Effector memory CD4-positive, alpha-beta T cell (primary cell): ENCODE results near the gene SORCS3.

Experiments used
- DNase-seq, 3 donors: peaks; one replicate each; pipeline ENCODE4 v3.0.0-alpha.2; 2020
- H3K27ac ChIP-seq: 2 replicates; pipeline ENCODE4 v1.7.0; 2013; ENCODE audit warnings: mild to moderate bottlenecking, low read length, moderate library complexity; ENCODE audit not compliant: insufficient read depth, poor library complexity, severe bottlenecking
- H3K27me3 ChIP-seq: replicated peaks from 2 replicates; pipeline ENCODE4 v1.7.0; 2013; ENCODE audit warnings: mild to moderate bottlenecking, low read length; ENCODE audit not compliant: insufficient read depth, control insufficient read depth, poor library complexity, severe bottlenecking
- H3K36me3 ChIP-seq: 2 replicates; pipeline ENCODE4 v1.7.0; 2013; ENCODE audit warnings: mild to moderate bottlenecking, low read length, moderate library complexity; ENCODE audit not compliant: control insufficient read depth, insufficient read depth
- H3K4me1 ChIP-seq: 2 replicates; pipeline ENCODE4 v1.7.0; 2013; ENCODE audit warnings: low read length, mild to moderate bottlenecking; ENCODE audit not compliant: control insufficient read depth, insufficient read depth, poor library complexity, severe bottlenecking
- H3K4me3 ChIP-seq: 2 replicates; pipeline ENCODE4 v1.7.0; 2013; ENCODE audit warnings: low read length, low read depth, mild to moderate bottlenecking; ENCODE audit not compliant: insufficient read depth, poor library complexity, severe bottlenecking
- H3K9me3 ChIP-seq: 2 replicates; pipeline ENCODE4 v1.7.0; 2013; ENCODE audit warnings: mild to moderate bottlenecking, low read length, moderate library complexity; ENCODE audit not compliant: control insufficient read depth

SORCS3 gene

GRCh38 chr10:104816501-104816900 is 175.4 kb downstream of the SORCS3 start:
- no peak for DNase-seq
- Histone ChIP-seq H3K4me1 (no peaks in the 10 kb centered on the region), H3K9me3 (no peaks in the 10 kb centered on the region), H3K27ac (no peak overlapping the region), H3K27me3 (no peaks in the 10 kb centered on the region), H3K4me3 (no peak overlapping the region), H3K36me3 (no peaks in the 10 kb centered on the region)

GRCh38 chr10:104819731-104820130 is 178.6 kb downstream of the SORCS3 start:
- Histone ChIP-seq H3K27me3 (no peaks in the 10 kb centered on the region), H3K4me3 (no peak overlapping the region), H3K36me3 (no peaks in the 10 kb centered on the region), H3K9me3 (no peaks in the 10 kb centered on the region), H3K27ac (no peak overlapping the region), H3K4me1 (no peaks in the 10 kb centered on the region)
- DNase-seq, result no peak

GRCh38 chr10:104822088-104822487 is 181.0 kb downstream of the SORCS3 start:
- H3K27ac ChIP-seq, result no peak overlapping the region
- DNase-seq, result no peak
- no peaks in the 10 kb centered on the region for H3K9me3 ChIP-seq
- no peaks in the 10 kb centered on the region for H3K36me3 ChIP-seq
- H3K27me3 ChIP-seq, result no peaks in the 10 kb centered on the region
- H3K4me1 ChIP-seq, result no peaks in the 10 kb centered on the region
- no peak overlapping the region for H3K4me3 ChIP-seq

GRCh38 chr10:104824380-104825006 is 183.4 kb downstream of the SORCS3 start:
- DNase-seq, result no peak
- no peaks in the 10 kb centered on the region for H3K36me3 ChIP-seq

GRCh38 chr10:104831272-104831671 is 190.2 kb downstream of the SORCS3 start:
- no peak for DNase-seq
- no peaks in the 10 kb centered on the region for H3K36me3 ChIP-seq
- H3K4me3 ChIP-seq, result no peak overlapping the region
- H3K9me3 ChIP-seq, result no peaks in the 10 kb centered on the region
- no peak overlapping the region for H3K27ac ChIP-seq
- H3K27me3 ChIP-seq, result no peaks in the 10 kb centered on the region
- H3K4me1 ChIP-seq, result no peaks in the 10 kb centered on the region

More at GRCh38 chr10:104824380-104825006, 183.4 kb downstream of the SORCS3 start:
- Histone ChIP-seq H3K4me3 (no peak overlapping the region), H3K27me3 (no peaks in the 10 kb centered on the region), H3K27ac (no peak overlapping the region), H3K4me1 (no peaks in the 10 kb centered on the region), H3K9me3 (no peaks in the 10 kb centered on the region)

- no peaks in the 10 kb centered on the region for H3K4me1 ChIP-seq
- H3K27me3 ChIP-seq, result no peaks in the 10 kb centered on the region
- H3K27ac ChIP-seq, result no peak overlapping the region
- DNase-seq, result no peak
- H3K9me3 ChIP-seq, result no peaks in the 10 kb centered on the region
- H3K36me3 ChIP-seq, result no peaks in the 10 kb centered on the region
- H3K4me3 ChIP-seq, result no peak overlapping the region
These were observed 193.5 kb downstream of the SORCS3 start for GRCh38 chr10:104834580-104834979.

GRCh38 chr10:104835422-104835821 is 194.3 kb downstream of the SORCS3 start:
- H3K4me3 ChIP-seq, result no peak overlapping the region
- H3K9me3 ChIP-seq, result no peaks in the 10 kb centered on the region
- no peak for DNase-seq
- H3K27me3 ChIP-seq, result no peaks in the 10 kb centered on the region
- no peaks in the 10 kb centered on the region for H3K36me3 ChIP-seq
- no peaks in the 10 kb centered on the region for H3K4me1 ChIP-seq
- H3K27ac ChIP-seq, result no peak overlapping the region

- no peaks in the 10 kb centered on the region for H3K9me3 ChIP-seq
- no peak for DNase-seq
- H3K4me3 ChIP-seq, result no peak overlapping the region
- no peak overlapping the region for H3K27ac ChIP-seq
- H3K36me3 ChIP-seq, result no peaks in the 10 kb centered on the region
- no peaks in the 10 kb centered on the region for H3K4me1 ChIP-seq
- H3K27me3 ChIP-seq, result no peaks in the 10 kb centered on the region
These were observed 201.6 kb downstream of the SORCS3 start for GRCh38 chr10:104842704-104843103.

- H3K27ac ChIP-seq, result no peak overlapping the region
- no peak overlapping the region for H3K4me3 ChIP-seq
- H3K4me1 ChIP-seq, result no peaks in the 10 kb centered on the region
- no peaks in the 10 kb centered on the region for H3K9me3 ChIP-seq
- no peaks in the 10 kb centered on the region for H3K36me3 ChIP-seq
- DNase-seq, result no peak
- H3K27me3 ChIP-seq, result no peaks in the 10 kb centered on the region
These were observed 203.0 kb downstream of the SORCS3 start for GRCh38 chr10:104844073-104844472.

GRCh38 chr10:104850023-104850422 is 208.9 kb downstream of the SORCS3 start:
- no peak overlapping the region for H3K4me3 ChIP-seq
- DNase-seq, result no peak
- H3K9me3 ChIP-seq, result no peaks in the 10 kb centered on the region
- H3K27ac ChIP-seq, result no peak overlapping the region
- no peaks in the 10 kb centered on the region for H3K27me3 ChIP-seq
- H3K4me1 ChIP-seq, result no peaks in the 10 kb centered on the region
- no peaks in the 10 kb centered on the region for H3K36me3 ChIP-seq
